Calu3 (cell line): ENCODE data around the gene SPPL3. TPM values are rescaled to one million over a fixed set of nuclear protein-coding genes. Genes with fewer than 3 reads are reported as not detected.

ENCODE experiments used
- BruUV-seq: library from RNA; stranded (reverse); fragments of 400-500 nt; replicated peaks from 2 replicates; lab custom pipeline; 2021; lab: Mats Ljungman, UMichigan
- CTCF ChIA-PET: fragments of 300-600 bp; sonication (Branson Sonifier 250); formaldehyde crosslinking; loops from one replicate; lab custom pipeline; 2022; ENCODE audit warnings: antibody characterized with exemption; lab: Charles Lee
- DNase-seq: peaks from one replicate; pipeline ENCODE4 v3.0.0; 2022
- H3K27ac Mint-ChIP-seq: one replicate; pipeline ENCODE4 v1.8.0; 2022; ENCODE audit warnings: mixed read lengths; ENCODE audit not compliant: unreplicated experiment
- H3K27me3 Mint-ChIP-seq: one replicate; pipeline ENCODE4 v1.8.0; 2022; ENCODE audit warnings: mixed read lengths; ENCODE audit not compliant: unreplicated experiment
- H3K36me3 Mint-ChIP-seq: one replicate; pipeline ENCODE4 v1.8.0; 2022; ENCODE audit warnings: mild to moderate bottlenecking, moderate library complexity, mixed read lengths; ENCODE audit not compliant: insufficient read depth, unreplicated experiment
- H3K4me1 Mint-ChIP-seq: one replicate; pipeline ENCODE4 v1.8.0; 2022; ENCODE audit warnings: mild to moderate bottlenecking, low read depth, mixed read lengths; ENCODE audit not compliant: unreplicated experiment
- H3K4me3 Mint-ChIP-seq: one replicate; pipeline ENCODE4 v1.8.0; 2022; ENCODE audit warnings: mild to moderate bottlenecking, low read depth, moderate library complexity, mixed read lengths; ENCODE audit not compliant: unreplicated experiment
- H3K9me3 Mint-ChIP-seq: one replicate; pipeline ENCODE4 v1.8.0; 2022; ENCODE audit warnings: low read depth, mixed read lengths; ENCODE audit not compliant: unreplicated experiment
- intact Hi-C: fragments of 100-400 bp; cut with micrococcal nuclease; formaldehyde crosslinking; loops from one replicate; pipeline ENCODE4 v1.10.0; 2022; ENCODE audit not compliant: unreplicated experiment
- total RNA-seq: library from RNA; stranded (reverse); gene quantifications from 2 replicates; pipeline ENCODE4 v1.2.3, GENCODE V29; 2022
- TF ChIP-seq, protein P1 (sequence below): fragments of 200-600 bp; IDR thresholded peaks from one replicate; pipeline ENCODE4 v1.8.0; 2022; ENCODE audit warnings: antibody characterized with exemption; ENCODE audit not compliant: unreplicated experiment

SPPL3 gene
- total RNA-seq, 1 experiment from 2014 or later, result 61.0 TPM

- Mint-ChIP-seq H3K4me3 (no peak overlapping the region), H3K27me3 (no peaks in the 10 kb centered on the region)
- intact Hi-C loops, result no loop called here
Observed at GRCh38 chr12:120750806-120751205, 153.4 kb downstream of the SPPL3 start.

GRCh38 chr12:120749256-120749655 is 154.9 kb downstream of the SPPL3 start:
- no peaks in the 10 kb centered on the region for H3K36me3 Mint-ChIP-seq
- peaks cover 2% of the 10 kb centered on the region for H3K9me3 Mint-ChIP-seq
- DNase-seq, result no peak
- no peak overlapping the region for H3K4me3 Mint-ChIP-seq
- H3K27ac Mint-ChIP-seq, result no peak overlapping the region
- H3K27me3 Mint-ChIP-seq, result no peaks in the 10 kb centered on the region
- intact Hi-C loops, result no loop called here
- H3K4me1 Mint-ChIP-seq, result no peaks in the 10 kb centered on the region
- TF ChIP-seq, protein P1, sequence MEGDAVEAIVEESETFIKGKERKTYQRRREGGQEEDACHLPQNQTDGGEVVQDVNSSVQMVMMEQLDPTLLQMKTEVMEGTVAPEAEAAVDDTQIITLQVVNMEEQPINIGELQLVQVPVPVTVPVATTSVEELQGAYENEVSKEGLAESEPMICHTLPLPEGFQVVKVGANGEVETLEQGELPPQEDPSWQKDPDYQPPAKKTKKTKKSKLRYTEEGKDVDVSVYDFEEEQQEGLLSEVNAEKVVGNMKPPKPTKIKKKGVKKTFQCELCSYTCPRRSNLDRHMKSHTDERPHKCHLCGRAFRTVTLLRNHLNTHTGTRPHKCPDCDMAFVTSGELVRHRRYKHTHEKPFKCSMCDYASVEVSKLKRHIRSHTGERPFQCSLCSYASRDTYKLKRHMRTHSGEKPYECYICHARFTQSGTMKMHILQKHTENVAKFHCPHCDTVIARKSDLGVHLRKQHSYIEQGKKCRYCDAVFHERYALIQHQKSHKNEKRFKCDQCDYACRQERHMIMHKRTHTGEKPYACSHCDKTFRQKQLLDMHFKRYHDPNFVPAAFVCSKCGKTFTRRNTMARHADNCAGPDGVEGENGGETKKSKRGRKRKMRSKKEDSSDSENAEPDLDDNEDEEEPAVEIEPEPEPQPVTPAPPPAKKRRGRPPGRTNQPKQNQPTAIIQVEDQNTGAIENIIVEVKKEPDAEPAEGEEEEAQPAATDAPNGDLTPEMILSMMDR, result no peak
- BruUV-seq, result no TSS peak
- CTCF ChIA-PET, result no interaction called here

More at GRCh38 chr12:120750806-120751205, 153.4 kb downstream of the SPPL3 start:
- Mint-ChIP-seq H3K36me3 (no peaks in the 10 kb centered on the region), H3K4me1 (no peaks in the 10 kb centered on the region), H3K27ac (no peak overlapping the region), H3K9me3 (peaks cover 2% of the 10 kb centered on the region)
- CTCF ChIA-PET, result no interaction called here
- TF ChIP-seq, protein P1, result no peak
- no TSS peak for BruUV-seq
- no peak for DNase-seq

GRCh38 chr12:120748242-120748641 is 155.9 kb downstream of the SPPL3 start:
- Mint-ChIP-seq H3K4me3 (no peak overlapping the region), H3K9me3 (no peaks in the 10 kb centered on the region), H3K27me3 (no peaks in the 10 kb centered on the region), H3K4me1 (no peaks in the 10 kb centered on the region), H3K36me3 (no peaks in the 10 kb centered on the region), H3K27ac (no peak overlapping the region)
- BruUV-seq, result no TSS peak
- intact Hi-C loops, result no loop called here
- CTCF ChIA-PET, result no interaction called here
- TF ChIP-seq, protein P1, result no peak
- DNase-seq, result no peak

GRCh38 chr12:120744922-120745493 is 159.2 kb downstream of the SPPL3 start:
- TF ChIP-seq, protein P1, result no peak
- no peaks in the 10 kb centered on the region for H3K36me3 Mint-ChIP-seq
- H3K9me3 Mint-ChIP-seq, result no peaks in the 10 kb centered on the region
- no TSS peak for BruUV-seq
- no peaks in the 10 kb centered on the region for H3K27me3 Mint-ChIP-seq
- no peak for DNase-seq
- no peaks in the 10 kb centered on the region for H3K4me1 Mint-ChIP-seq
- intact Hi-C loops, result no loop called here
- CTCF ChIA-PET, result interaction anchor here (0.6 kb wide), 1 partner anchor 227 kb away, joined by 4 read pairs; no protein-coding TSS in a partner anchor
- no peak overlapping the region for H3K4me3 Mint-ChIP-seq
- H3K27ac Mint-ChIP-seq, result no peak overlapping the region
